KOPT-K1 (cell line): ENCODE measurements around the gene ADRM1.

ENCODE experiments used
- H3K27ac ChIP-seq: fragments of 200-600 bp; sonication (generic); 2 replicates; pipeline ENCODE4 v1.5.1; 2016; ENCODE audit warnings: antibody characterized with exemption, mild to moderate bottlenecking, low read depth, low read length; ENCODE audit not compliant: poor library complexity, severe bottlenecking
- H3K36me3 ChIP-seq: fragments of 200-600 bp; sonication (generic); 2 replicates; pipeline ENCODE4 v1.5.1; 2017; ENCODE audit warnings: antibody characterized with exemption, mild to moderate bottlenecking, low read length, moderate library complexity; ENCODE audit not compliant: insufficient read depth
- H3K9me3 ChIP-seq: fragments of 200-600 bp; sonication (generic); 2 replicates; pipeline ENCODE4 v1.5.1; 2017; ENCODE audit warnings: antibody characterized with exemption, low read length, mild to moderate bottlenecking; ENCODE audit not compliant: insufficient read depth, poor library complexity, severe bottlenecking

ADRM1 gene

GRCh38 chr20:62299666-62300236 lies 3.0 kb upstream of the ADRM1 start:
- Histone ChIP-seq H3K36me3 (peaks cover 20% of the 10 kb centered on the region), H3K27ac (no peak overlapping the region)

DNA sequence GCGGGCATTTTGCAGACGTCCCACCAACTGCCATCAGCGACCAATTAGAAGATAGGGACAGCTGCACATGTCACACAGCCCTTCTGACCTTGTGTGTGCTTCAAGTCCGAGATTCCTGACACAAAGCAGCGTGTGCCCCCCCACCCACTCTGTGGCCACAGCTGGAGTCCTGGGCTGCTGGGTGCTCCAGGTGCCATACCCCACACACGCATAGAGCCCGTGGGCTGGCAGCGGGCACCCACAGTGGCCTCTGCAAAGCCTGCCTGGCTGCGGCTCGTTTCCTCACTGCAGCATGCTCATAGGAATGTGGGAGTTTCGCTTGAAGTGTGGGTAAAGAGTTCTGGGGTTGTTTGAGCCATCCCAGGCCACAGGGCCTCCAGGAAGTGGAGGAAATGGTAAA lies 2.5 kb upstream of the ADRM1 start:
- Histone ChIP-seq H3K9me3 (no peaks in the 10 kb centered on the region), H3K36me3 (peaks cover 22% of the 10 kb centered on the region), H3K27ac (no peak overlapping the region)

More at GRCh38 chr20:62299666-62300236, 3.0 kb upstream of the ADRM1 start:
- no peaks in the 10 kb centered on the region for H3K9me3 ChIP-seq

DNA sequence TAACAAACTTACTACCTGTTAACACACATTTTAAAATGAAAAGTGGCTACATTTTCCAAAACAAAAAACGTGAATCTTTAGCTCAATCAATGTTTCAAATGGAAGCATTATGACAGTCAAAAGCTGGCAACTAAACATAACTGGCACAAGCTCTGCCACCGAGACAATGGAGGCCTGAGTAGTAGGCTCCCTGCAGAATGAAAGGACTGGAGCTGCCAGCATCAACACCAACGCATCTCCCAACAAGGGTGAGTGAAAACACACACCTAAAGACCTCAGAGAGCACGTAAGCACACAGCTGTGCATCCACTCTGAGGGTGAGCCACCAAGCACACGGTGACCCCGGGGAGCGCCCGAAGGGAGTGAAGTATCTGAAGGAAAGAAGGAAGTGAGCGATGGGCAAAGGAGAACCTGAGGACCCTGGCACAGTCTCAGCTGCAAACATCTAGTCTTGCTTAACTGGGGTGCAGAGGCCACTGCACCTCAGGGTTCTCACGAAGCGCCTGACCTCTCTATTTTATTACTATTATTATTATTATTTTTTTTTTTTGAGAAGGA lies 1.6 kb upstream of the ADRM1 start:
- Histone ChIP-seq H3K27ac (no peak overlapping the region), H3K9me3 (no peaks in the 10 kb centered on the region), H3K36me3 (peaks cover 22% of the 10 kb centered on the region)

DNA sequence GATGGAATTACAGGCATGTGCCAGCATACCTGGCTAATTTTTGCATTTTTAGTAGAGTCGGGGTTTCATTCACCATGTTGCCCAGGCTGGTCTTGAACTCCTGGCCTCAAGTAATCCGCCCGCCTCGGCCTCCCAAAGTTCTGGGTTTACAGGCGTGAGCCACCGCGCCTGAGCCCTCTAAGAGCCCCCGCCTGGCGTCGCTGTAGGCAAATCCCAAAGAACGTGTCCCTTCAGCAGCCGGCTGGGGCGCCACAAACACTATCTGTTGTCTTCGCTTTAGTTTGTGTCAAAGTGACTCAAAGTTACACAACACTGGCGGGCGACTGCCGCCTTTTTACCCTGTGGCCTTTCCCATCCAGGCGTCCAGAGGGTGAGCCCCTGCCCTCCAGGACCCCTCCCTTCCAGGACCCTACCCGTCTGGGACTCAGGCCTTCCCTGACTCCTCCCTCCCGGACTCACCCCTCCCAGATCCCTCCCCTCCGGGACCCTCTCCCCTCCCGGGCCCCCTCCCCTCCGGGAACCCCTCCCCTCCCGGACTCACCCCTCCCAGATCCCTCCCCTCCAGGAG lies 940 bp upstream of the ADRM1 start:
- H3K27ac ChIP-seq: peak overlapping the region; percentile 73
- no peaks in the 10 kb centered on the region for H3K9me3 ChIP-seq
- H3K36me3 ChIP-seq: peaks cover 28% of the 10 kb centered on the region

- H3K36me3 ChIP-seq: peaks cover 39% of the 10 kb centered on the region
- no peaks in the 10 kb centered on the region for H3K9me3 ChIP-seq
- peak overlapping the region; percentile 73 for H3K27ac ChIP-seq
These were observed 204 bp downstream of the ADRM1 start for GRCh38 chr20:62303062-62303339.

GRCh38 chr20:62303340-62304226 lies 786 bp downstream of the ADRM1 start:
- Histone ChIP-seq H3K36me3 (peaks cover 45% of the 10 kb centered on the region), H3K27ac (peak overlapping the region; percentile 73)

GRCh38 chr20:62304331-62305148 lies 1.7 kb downstream of the ADRM1 start:
- Histone ChIP-seq H3K36me3 (peaks cover 52% of the 10 kb centered on the region), H3K27ac (peak overlapping the region; percentile 73), H3K9me3 (no peaks in the 10 kb centered on the region)

More at GRCh38 chr20:62303340-62304226, 786 bp downstream of the ADRM1 start:
- no peaks in the 10 kb centered on the region for H3K9me3 ChIP-seq

- Histone ChIP-seq H3K27ac (no peak overlapping the region), H3K9me3 (no peaks in the 10 kb centered on the region), H3K36me3 (peaks cover 52% of the 10 kb centered on the region)
These were observed 2.5 kb downstream of the ADRM1 start for GRCh38 chr20:62305149-62305764.

- H3K36me3 ChIP-seq: peaks cover 52% of the 10 kb centered on the region
- no peaks in the 10 kb centered on the region for H3K9me3 ChIP-seq
- no peak overlapping the region for H3K27ac ChIP-seq
These were observed 3.1 kb downstream of the ADRM1 start for GRCh38 chr20:62305765-62306413.

DNA sequence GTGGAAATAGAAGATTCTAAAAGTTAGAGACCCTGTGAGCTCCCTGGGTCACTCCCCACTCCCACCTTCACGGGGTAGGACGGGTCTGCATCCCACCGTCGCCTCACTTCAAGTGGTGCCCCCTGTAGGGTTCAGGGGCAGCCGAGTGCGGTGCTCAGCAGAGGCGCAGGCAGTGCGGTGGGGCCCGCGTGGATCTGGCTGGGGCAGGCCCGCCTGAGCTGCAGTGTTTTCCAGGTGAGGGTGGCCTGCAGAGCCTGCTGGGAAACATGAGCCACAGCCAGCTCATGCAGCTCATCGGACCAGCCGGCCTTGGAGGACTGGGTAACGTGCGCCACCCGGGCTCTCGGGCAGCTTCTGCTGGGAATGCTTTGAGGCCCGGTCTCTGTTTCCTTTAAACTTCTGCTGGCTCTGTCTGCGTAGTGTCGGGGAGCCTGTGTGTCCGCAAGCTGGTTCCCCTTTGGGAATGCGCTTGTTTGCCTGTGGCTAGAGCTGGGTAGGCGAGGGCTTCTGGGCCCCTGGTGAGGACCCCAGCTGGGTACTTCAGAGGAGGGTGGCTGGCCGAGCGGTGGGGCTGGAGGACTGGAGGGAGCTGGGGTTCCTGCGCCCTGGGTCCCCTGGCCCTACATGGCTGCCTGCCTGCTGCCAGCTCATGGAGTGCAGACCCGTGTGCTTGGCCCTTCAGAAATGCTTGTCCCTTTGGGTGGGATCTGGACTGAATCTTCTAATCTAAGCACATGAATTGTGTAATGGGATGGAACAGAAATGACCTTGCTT lies 3.8 kb downstream of the ADRM1 start:
- Histone ChIP-seq H3K9me3 (no peaks in the 10 kb centered on the region), H3K36me3 (peaks cover 52% of the 10 kb centered on the region), H3K27ac (no peak overlapping the region)

DNA sequence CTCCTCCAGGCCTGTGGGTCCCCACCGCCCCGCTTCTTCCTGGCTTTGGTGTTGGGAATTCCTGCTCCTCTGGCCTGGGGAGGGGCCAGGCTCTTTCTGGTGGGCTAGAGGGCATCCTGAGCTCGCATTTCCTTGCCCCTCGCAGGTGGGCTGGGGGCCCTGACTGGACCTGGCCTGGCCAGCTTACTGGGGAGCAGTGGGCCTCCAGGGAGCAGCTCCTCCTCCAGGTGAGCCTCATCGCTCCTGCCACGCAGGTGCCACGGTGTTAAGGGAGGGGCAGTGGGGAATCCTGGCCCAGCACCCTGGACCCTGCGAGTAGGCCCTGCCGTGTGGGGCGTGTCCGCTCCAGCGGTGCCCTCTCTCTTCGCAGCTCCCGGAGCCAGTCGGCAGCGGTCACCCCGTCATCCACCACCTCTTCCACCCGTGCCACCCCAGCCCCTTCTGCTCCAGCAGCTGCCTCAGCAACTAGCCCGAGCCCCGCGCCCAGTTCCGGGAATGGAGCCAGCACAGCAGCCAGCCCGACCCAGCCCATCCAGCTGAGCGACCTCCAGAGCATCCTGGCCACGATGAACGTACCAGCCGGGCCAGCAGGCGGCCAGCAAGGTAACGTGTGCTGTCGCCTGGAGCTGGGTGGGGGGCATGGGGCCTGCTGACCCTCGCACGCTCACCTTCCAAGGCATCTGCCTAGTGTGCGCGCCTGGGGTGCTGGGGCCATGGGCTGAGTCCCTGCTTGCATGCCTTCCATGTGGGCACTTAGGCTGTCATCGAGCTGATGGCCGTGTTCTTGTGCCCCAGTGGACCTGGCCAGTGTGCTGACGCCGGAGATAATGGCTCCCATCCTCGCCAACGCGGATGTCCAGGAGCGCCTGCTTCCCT lies 4.7 kb downstream of the ADRM1 start:
- Histone ChIP-seq H3K27ac (no peak overlapping the region), H3K36me3 (peaks cover 52% of the 10 kb centered on the region), H3K9me3 (no peaks in the 10 kb centered on the region)

GRCh38 chr20:62308102-62308822 lies 5.5 kb downstream of the ADRM1 start:
- peaks cover 52% of the 10 kb centered on the region for H3K36me3 ChIP-seq
- no peak overlapping the region for H3K27ac ChIP-seq
- H3K9me3 ChIP-seq: no peaks in the 10 kb centered on the region
